H9 (cell line): ENCODE measurements around the gene CCDC85B. TPM values are rescaled to one million over a fixed set of nuclear protein-coding genes. Genes with fewer than 3 reads are reported as not detected.
A peak's percentile ranks its signal among the peaks of the same experiment; 100 is the strongest.

Experiments used
- DNase-seq: peaks from one replicate; pipeline ENCODE4 v3.0.0-alpha.2; 2017
- H2AFZ ChIP-seq: one replicate; pipeline ENCODE4 v1.6.1; 2013; ENCODE audit warnings: mild to moderate bottlenecking, low read length, control low read depth, moderate library complexity
- H2AK5ac ChIP-seq: 2 replicates; pipeline ENCODE4 v1.6.1; 2013; ENCODE audit warnings: low read length, control low read depth, mixed read lengths; ENCODE audit not compliant: insufficient read length
- H2BK120ac ChIP-seq: one replicate; pipeline ENCODE4 v1.6.1; 2013; ENCODE audit warnings: low read depth, mild to moderate bottlenecking, low read length, control low read depth, inconsistent platforms; ENCODE audit not compliant: poor library complexity, severe bottlenecking
- H2BK12ac ChIP-seq: 2 replicates; pipeline ENCODE4 v1.6.1; 2013; ENCODE audit warnings: low read length, control low read depth, mixed read lengths, low read depth; ENCODE audit not compliant: insufficient read length
- H2BK15ac ChIP-seq: 2 replicates; pipeline ENCODE4 v1.6.1; 2013; ENCODE audit warnings: low read depth, low read length, control low read depth
- H2BK20ac ChIP-seq: one replicate; pipeline ENCODE4 v1.6.1; 2013; ENCODE audit warnings: low read depth, mild to moderate bottlenecking, low read length, control low read depth, inconsistent platforms; ENCODE audit not compliant: poor library complexity, severe bottlenecking
- H2BK5ac ChIP-seq: 2 replicates; pipeline ENCODE4 v1.6.1; 2013; ENCODE audit warnings: low read length, control low read depth, mixed read lengths; ENCODE audit not compliant: insufficient read length
- H3K14ac ChIP-seq: 2 replicates; pipeline ENCODE4 v1.6.1; 2013; ENCODE audit warnings: low read length, control low read depth; ENCODE audit not compliant: insufficient read depth
- H3K18ac ChIP-seq: 2 replicates; pipeline ENCODE4 v1.6.1; 2013; ENCODE audit warnings: low read depth, mild to moderate bottlenecking, mixed read lengths, low read length, control low read depth; ENCODE audit not compliant: insufficient read length
- H3K23ac ChIP-seq: 2 replicates; pipeline ENCODE4 v1.6.1; 2013; ENCODE audit warnings: low read length, control low read depth, mixed read lengths, low read depth; ENCODE audit not compliant: insufficient read length
- H3K23me2 ChIP-seq: 2 replicates; pipeline ENCODE4 v1.6.1; 2013; ENCODE audit warnings: low read depth, mild to moderate bottlenecking, mixed read lengths, low read length, control low read depth; ENCODE audit not compliant: insufficient read length, poor library complexity, severe bottlenecking
- H3K27ac ChIP-seq: 2 replicates; pipeline ENCODE4 v1.5.1; 2013; ENCODE audit warnings: low read length, control low read depth, mixed read lengths, low read depth; ENCODE audit not compliant: insufficient read length
- H3K27me3 ChIP-seq: 2 replicates; pipeline ENCODE4 v1.6.1; 2013; ENCODE audit warnings: low read length, control low read depth, inconsistent platforms; ENCODE audit not compliant: insufficient read depth
- H3K4ac ChIP-seq: 2 replicates; pipeline ENCODE4 v1.6.1; 2013; ENCODE audit warnings: low read depth, mild to moderate bottlenecking, control low read depth, inconsistent platforms, low read length, moderate library complexity
- H3K4me1 ChIP-seq: 2 replicates; pipeline ENCODE4 v1.6.1; 2013; ENCODE audit warnings: low read length, control low read depth, inconsistent platforms; ENCODE audit not compliant: insufficient read depth
- H3K4me2 ChIP-seq: 2 replicates; pipeline ENCODE4 v1.6.1; 2013; ENCODE audit warnings: low read length, control low read depth, mixed read lengths; ENCODE audit not compliant: insufficient read length, insufficient read depth
- H3K56ac ChIP-seq: 2 replicates; pipeline ENCODE4 v1.6.1; 2013; ENCODE audit warnings: low read depth, mild to moderate bottlenecking, mixed read lengths, low read length, control low read depth; ENCODE audit not compliant: insufficient read length
- H3K79me1 ChIP-seq: 2 replicates; pipeline ENCODE4 v1.6.1; 2013; ENCODE audit warnings: low read depth, mild to moderate bottlenecking, moderate library complexity, low read length, control low read depth, inconsistent platforms; ENCODE audit not compliant: insufficient read depth, poor library complexity, severe bottlenecking
- H3K79me2 ChIP-seq: 2 replicates; pipeline ENCODE4 v1.6.1; 2013; ENCODE audit warnings: low read length, control low read depth, inconsistent platforms; ENCODE audit not compliant: insufficient read depth
- H3K9ac ChIP-seq: 2 replicates; pipeline ENCODE4 v1.6.1; 2013; ENCODE audit warnings: low read length, control low read depth, mixed read lengths; ENCODE audit not compliant: insufficient read length; ENCODE audit errors: extremely low read depth
- H3K9me3 ChIP-seq: one replicate; pipeline ENCODE4 v1.6.1; 2013; ENCODE audit warnings: low read depth, low read length, inconsistent platforms; ENCODE audit not compliant: control insufficient read depth
- H3T11ph ChIP-seq: one replicate; pipeline ENCODE4 v1.6.1; 2013; ENCODE audit warnings: mild to moderate bottlenecking, low read length, control low read depth, inconsistent platforms
- H4K20me1 ChIP-seq: one replicate; pipeline ENCODE4 v1.6.1; 2013; ENCODE audit not compliant: control insufficient read depth, insufficient read length, insufficient read depth
- H4K5ac ChIP-seq: 2 replicates; pipeline ENCODE4 v1.6.1; 2013; ENCODE audit warnings: low read depth, mild to moderate bottlenecking, mixed read lengths, low read length, control low read depth; ENCODE audit not compliant: insufficient read length
- H4K8ac ChIP-seq: replicated peaks from 2 replicates; pipeline ENCODE4 v1.6.1; 2013; ENCODE audit warnings: low read length, control low read depth, mixed read lengths, low read depth; ENCODE audit not compliant: insufficient read length
- H4K91ac ChIP-seq: 2 replicates; pipeline ENCODE4 v1.6.1; 2013; ENCODE audit warnings: low read depth, mild to moderate bottlenecking, moderate library complexity, mixed read lengths, low read length, control low read depth; ENCODE audit not compliant: insufficient read length
- H3K27ac Mint-ChIP-seq, 3 experiments: 2 replicates in 2 of 3; 3 replicates in 1 of 3; pipeline ENCODE4 v1.8.0; 2020 to 2021; ENCODE audit warnings: mixed read lengths in 3 of 3, mild to moderate bottlenecking in 1 of 3, moderate library complexity in 1 of 3
- H3K27me3 Mint-ChIP-seq: 2 replicates; pipeline ENCODE4 v1.8.0; 2021; ENCODE audit warnings: low read depth, mild to moderate bottlenecking, moderate library complexity, mixed read lengths
- H3K36me3 Mint-ChIP-seq, 3 experiments: 2 replicates in 2 of 3; 3 replicates in 1 of 3; pipeline ENCODE4 v1.8.0; 2020 to 2021; ENCODE audit warnings: low read depth in 3 of 3, mixed read lengths in 3 of 3; ENCODE audit not compliant: insufficient read depth in 1 of 3
- H3K4me1 Mint-ChIP-seq, 2 experiments: 2 replicates each; pipeline ENCODE4 v1.8.0; 2020; ENCODE audit warnings: mixed read lengths in 2 of 2
- H3K4me3 Mint-ChIP-seq, 2 experiments: 2 replicates in 1 of 2; 3 replicates in 1 of 2; pipeline ENCODE4 v1.8.0; 2020 to 2021; ENCODE audit warnings: mild to moderate bottlenecking in 2 of 2, mixed read lengths in 2 of 2, moderate library complexity in 1 of 2
- H3K9me3 Mint-ChIP-seq, 2 experiments: 2 replicates in 1 of 2; 3 replicates in 1 of 2; pipeline ENCODE4 v1.8.0; 2020; ENCODE audit warnings: mild to moderate bottlenecking in 2 of 2, mixed read lengths in 2 of 2, moderate library complexity in 1 of 2
- CTCF ChIP-seq: fragments of 200-600 bp; sonication (generic); conservative IDR thresholded peaks from 3 replicates; pipeline ENCODE4 v1.8.0; 2021; ENCODE audit warnings: antibody characterized with exemption, mild to moderate bottlenecking
- WGBS: extraction: QIAGEN DNeasy Blood & Tissue Kit; methylation state at CpG from one replicate; pipeline ENCODE4 v1.1.7; 2013; ENCODE audit warnings: missing lambda C conversion rate, low lambda C conversion rate, mixed read lengths; ENCODE audit not compliant: insufficient read length; ENCODE audit errors: extremely low coverage; 5-methylcytosine and 5-hydroxymethylcytosine counted together
- total RNA-seq: library from RNA; stranded (reverse); gene quantifications from 2 replicates; pipeline ENCODE4 v1.2.1, GENCODE V29; 2021

Gene CCDC85B
- total RNA-seq, 1 experiment from 2014 or later, result 23.3 TPM

GRCh38 chr11:65888163-65888814 is 2.2 kb upstream of the CCDC85B start, which contains the start of gene FIBP:
Gene FIBP, minus strand, starts transcription at chr11:65888471. Its CDS starts 53 bp downstream, at chr11:65888418.
- TF ChIP-seq CTCF, result peak; percentile 80
- peaks cover 37 to 52% of the 10 kb centered on the region in 2 experiments for H3K4me1 Mint-ChIP-seq
- no peak within 1 kb of the TSS for H3K56ac ChIP-seq
- H3K27ac Mint-ChIP-seq, result peak within 1 kb of the TSS; percentile 89 to 99 (median 98)
- peak within 1 kb of the TSS; percentile 31 for H3K9ac ChIP-seq
- no peaks in the 10 kb centered on the region; the same call in 1 of the 2 replicates for H3K79me2 ChIP-seq
- no peak within 1 kb of the TSS for H2BK120ac ChIP-seq
- H3T11ph ChIP-seq, result no peak within 1 kb of the TSS
- no peaks in the 10 kb centered on the region for H3K9me3 ChIP-seq
- no peaks in the 10 kb centered on the region for H3K79me1 ChIP-seq
- H4K8ac ChIP-seq, result no peak within 1 kb of the TSS
- no CpG with 5 or more reads among the region's 57 CpGs for WGBS
- H3K4ac ChIP-seq, result no peak within 1 kb of the TSS
- peak within 1 kb of the TSS; percentile 93 for H3K14ac ChIP-seq
- H4K5ac ChIP-seq, result no peak within 1 kb of the TSS
- peak within 1 kb of the TSS; percentile 78 for H3K18ac ChIP-seq
- H3K4me1 ChIP-seq, result peaks cover 9% of the 10 kb centered on the region; the same call in 1 of the 2 replicates
- H2BK15ac ChIP-seq, result no peak within 1 kb of the TSS
- H3K4me3 Mint-ChIP-seq, result peak within 1 kb of the TSS; percentile 97 to 98
- DNase-seq, result peak; percentile 98
- H2BK5ac ChIP-seq, result no peak within 1 kb of the TSS
- no peak within 1 kb of the TSS for H2BK12ac ChIP-seq
- peaks cover 29 to 52% (median 41%) of the 10 kb centered on the region in 3 experiments for H3K36me3 Mint-ChIP-seq
- peaks cover 6% of the 10 kb centered on the region; the same call in 1 of the 2 replicates for H3K27me3 ChIP-seq
- peaks cover 17% of the 10 kb centered on the region for H3K27me3 Mint-ChIP-seq
- H2AFZ ChIP-seq, result no peak within 1 kb of the TSS
- H3K27ac ChIP-seq, result no peak within 1 kb of the TSS
- no peak within 1 kb of the TSS for H2BK20ac ChIP-seq
- peak within 1 kb of the TSS; percentile 70 for H3K4me2 ChIP-seq
- H3K9me3 Mint-ChIP-seq, result peaks cover 2 to 4% of the 10 kb centered on the region in 2 experiments; a peak in 2 of 5 replicates
- H3K23me2 ChIP-seq, result peaks cover 23% of the 10 kb centered on the region
- no peak within 1 kb of the TSS for H4K91ac ChIP-seq
- no peak within 1 kb of the TSS for H2AK5ac ChIP-seq
- H3K23ac ChIP-seq, result no peak within 1 kb of the TSS
- H4K20me1 ChIP-seq, result no peaks in the 10 kb centered on the region
